Activated CD4-positive, alpha-beta T cell treated with anti-CD3 and anti-CD28 coated beads, Interleukin-2, Interleukin-4, amounts not matched to agents 100 ng/mL and 50 ng/mL, durations not matched to agents 16 hours and 8 hours (primary cell): ENCODE measurements around the gene ELMO1.

Source experiments
- DNase-seq: peaks from one replicate; pipeline ENCODE4 v3.0.0-alpha.2; 2020; ENCODE audit warnings: low spot score

The ELMO1 gene

DNA sequence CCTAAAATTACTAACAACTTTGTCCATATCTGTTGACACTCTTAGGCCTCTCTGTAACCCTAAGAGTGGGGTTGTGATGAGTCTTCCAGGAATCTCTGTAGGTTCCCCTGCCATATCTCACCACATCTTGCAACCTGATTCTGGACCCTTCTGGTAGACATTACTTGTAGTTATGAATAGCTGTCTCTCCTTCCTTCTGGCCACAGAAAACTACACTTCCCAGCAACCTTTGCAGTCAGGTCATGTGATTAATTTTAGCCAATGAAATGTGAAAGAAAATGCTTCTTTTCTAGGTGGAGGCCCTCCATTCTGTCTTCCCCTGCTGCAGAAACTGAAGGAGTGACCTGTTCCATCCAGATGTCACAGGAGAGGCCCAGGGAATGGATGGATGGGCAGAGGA, 576.8 kb downstream of the ELMO1 start:
- DNase-seq = peak; percentile 42

DNA sequence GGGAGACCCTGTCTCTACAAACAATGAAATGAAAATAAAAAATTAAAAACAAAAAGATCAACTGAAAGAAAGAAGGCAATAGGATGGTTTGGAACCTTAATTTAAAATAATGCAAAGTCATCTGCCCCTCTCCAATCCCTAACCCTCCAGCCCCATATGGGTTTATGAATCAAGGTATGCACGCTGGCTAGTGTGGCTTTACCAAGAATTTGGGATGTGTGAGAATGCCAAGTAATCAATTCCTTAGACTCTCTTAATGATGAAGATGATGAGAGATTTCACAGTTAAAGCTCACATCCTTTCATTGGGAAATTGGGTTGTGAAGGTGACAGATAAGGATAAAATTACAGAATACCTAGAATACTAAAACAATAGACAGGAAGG, 577.3 kb downstream of the ELMO1 start:
- DNase-seq = no peak

DNA sequence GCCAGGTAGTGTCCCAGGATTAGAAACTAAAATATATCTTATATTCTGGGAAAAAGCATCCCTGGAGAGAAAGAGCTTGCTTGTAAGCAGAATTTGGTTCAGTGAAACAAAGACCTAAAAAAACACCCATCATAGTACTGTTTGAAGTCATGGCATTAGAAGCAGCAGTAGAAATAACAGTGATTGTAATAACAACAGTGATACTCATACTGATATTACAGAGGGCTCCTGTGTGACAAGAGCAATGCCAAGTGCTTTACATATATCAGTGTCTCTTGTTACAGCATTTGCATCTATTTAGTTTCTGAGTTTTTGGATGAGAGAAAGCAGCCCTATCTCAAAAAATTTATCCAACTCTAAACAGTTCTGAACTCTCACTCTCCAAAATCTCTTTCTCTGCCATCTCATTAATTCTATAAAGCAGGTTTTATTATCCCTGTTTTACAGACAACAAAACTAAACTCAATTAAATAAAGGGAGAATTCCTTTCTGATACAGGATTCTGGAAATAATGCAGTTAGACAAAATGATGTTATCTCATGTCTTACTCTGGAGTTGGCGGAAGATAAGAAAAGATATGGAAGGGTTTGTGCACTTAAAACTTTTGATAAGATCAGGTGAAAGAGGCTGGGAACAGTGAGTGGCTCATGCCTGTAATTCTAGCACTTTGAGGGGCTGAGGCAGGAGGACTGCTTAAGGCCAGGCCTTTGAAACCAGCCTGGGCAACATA, 577.9 kb downstream of the ELMO1 start:
- no peak for DNase-seq

DNA sequence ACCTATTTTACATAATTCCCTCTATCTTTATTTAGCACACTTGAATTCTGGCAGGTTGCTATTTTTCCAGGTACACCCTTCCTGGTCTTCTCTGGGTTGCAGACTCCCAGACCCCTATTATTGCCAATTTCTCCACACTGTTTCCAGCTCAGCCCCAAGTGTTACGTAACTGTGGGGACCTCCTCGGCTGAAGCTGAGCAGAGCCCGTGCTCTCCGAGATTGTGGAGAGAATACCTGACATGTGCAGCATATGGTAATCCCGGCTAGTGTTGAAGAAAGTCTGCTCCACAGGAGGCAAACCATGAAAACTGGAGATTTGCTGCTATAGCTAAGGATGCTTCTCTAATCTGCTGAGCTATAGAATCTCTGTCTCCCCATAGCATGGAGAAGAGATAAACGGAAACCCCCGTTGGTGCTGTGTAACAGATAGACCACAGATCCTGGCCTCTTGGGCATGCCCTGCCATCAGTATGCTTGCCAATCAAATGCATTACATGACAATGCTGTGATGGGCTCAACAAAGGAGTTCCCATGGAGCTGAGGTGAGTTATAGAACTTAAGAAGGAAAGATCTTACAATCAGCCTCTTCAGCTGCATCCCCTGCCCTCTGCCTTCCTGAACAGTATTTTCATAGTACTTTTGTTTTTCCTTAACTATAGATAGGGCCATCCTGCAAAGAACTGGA, 579.8 kb downstream of the ELMO1 start:
- no peak for DNase-seq

DNA sequence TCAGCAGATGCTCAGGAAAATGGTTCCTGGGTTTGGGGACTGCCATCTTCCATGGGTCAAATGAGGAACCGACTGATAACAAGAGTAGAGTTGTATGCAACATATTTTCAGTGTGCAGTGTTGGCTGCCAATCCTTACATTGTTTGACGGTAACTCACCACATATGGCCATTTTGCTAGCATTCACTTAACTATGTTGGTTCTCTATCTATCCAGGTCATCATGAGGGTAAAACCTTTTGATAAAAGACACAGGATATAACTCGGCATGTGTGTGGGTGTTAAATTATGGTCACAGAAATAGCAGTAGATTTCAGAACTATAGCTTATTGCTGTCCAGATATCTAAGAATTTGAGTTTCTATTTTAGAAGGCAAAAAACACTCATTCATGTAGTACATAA, 583.6 kb downstream of the ELMO1 start:
- DNase-seq = no peak

DNA sequence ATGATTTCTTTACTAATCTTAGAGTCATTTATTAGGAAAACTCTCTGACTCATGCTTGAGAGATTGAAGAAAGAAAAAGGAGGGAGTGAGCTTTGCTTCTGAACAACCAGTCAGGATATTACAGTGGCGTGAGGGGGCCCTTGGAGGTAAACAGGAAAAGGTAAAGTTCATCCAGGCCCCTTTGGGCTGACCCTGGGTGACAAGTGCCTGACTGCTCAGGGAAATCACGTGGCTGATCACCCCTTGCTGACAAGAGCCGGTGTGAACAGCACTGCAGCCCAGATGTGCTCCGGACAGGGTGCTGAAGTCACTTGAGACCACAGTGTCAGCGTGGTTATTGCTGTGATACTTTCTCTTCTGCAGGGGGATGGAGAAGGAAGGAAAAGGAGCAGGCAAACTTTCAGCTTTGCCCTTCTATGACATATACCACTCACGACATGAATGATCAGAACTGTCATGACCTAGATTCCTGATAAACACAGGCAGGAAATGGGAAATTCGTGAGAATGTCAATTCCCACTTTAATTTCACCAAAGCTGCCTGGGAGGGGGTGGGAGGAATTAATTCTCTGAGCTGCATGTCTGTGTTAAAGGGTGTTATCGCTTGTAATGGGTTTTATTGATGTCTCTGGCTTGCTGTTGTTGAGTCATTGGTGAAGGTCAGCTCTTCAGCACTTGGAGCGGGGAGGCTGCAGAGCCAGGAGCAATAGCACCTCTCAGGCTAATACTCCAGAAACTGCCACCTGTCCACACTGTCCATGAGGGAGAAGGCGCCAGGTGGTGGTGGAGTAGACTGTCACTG, 584.6 kb downstream of the ELMO1 start:
- no peak for DNase-seq

DNA sequence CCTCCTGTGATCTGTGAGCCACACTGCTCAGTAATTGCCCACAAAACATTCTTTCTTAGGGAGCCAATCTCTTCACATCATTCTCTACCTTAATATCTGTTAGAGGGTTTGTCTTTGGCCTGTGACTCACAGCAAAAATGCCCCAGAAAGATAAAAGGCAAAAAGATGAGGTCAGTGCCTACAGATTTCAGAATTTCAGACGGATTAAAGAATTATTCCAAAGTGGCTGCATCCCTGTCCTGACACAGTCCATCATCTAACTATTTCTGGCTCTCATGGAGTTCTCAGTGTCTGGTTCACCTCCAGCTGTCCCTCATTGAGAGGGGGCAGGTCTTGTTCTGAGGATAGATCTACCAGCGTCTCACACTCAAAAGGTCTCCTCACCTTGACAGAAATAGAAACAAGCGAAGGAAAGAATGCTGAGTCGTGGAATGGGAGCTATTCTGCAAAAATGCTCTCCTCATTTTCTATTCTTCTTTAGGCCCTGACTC, 585.8 kb downstream of the ELMO1 start:
- DNase-seq = no peak

DNA sequence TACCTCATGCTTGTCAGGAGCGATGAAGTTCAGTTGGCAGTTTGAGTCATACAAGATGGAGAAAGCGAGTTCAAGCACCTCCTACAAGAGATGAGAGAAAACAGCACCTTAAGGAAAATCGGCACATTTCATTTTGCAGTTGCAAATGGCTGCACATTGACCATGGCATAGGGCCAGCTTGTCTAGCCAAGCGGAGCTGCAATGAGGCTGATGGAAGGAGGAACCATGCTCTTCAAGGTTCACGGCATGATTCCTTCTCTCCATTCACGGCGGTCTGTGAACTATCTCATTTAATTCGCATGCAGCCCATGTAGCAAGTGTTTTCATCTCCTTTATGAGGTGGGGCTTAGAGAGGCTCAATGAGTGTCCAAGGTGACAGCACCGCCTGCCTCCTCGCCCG, 587.0 kb downstream of the ELMO1 start:
- no peak for DNase-seq

DNA sequence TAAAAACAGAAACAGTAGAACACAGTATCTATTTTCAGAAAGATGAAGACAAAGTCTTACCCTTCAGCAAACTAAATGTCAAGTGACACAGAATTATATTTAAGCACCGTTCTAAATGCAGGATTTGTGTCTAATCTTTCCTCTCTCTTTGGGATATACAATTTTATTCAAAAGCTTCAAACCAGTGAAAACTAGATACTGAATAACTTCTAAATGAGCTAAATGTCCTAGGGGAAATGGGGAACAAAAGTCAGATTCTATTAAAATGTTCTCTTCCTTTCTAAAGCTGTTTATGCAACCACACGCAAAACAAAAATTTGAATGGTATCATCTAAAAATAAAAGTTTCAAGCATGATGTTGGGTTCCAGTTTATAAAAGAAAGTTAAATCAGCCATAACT, 588.0 kb downstream of the ELMO1 start:
- no peak for DNase-seq

DNA sequence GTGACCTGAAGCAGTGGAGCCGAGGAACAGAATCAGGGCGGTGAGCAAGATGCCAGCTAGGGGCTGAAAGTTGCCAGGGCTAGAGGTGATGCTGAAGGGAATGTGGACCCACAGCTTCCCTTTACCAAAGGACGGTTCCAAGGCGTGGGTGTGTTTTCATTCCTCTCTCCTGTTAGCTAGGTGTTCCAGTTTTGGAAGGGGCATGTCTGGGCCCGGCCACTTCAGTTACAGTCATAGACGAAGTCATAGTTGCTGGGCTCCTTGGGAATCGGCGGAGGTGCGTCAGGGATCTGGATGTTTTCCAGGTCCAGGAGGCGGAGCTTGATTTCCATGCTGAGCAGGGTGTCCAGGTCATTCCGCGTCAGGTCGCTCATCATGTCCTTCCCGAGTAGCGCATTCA, 593.3 kb downstream of the ELMO1 start:
- no peak for DNase-seq

DNA sequence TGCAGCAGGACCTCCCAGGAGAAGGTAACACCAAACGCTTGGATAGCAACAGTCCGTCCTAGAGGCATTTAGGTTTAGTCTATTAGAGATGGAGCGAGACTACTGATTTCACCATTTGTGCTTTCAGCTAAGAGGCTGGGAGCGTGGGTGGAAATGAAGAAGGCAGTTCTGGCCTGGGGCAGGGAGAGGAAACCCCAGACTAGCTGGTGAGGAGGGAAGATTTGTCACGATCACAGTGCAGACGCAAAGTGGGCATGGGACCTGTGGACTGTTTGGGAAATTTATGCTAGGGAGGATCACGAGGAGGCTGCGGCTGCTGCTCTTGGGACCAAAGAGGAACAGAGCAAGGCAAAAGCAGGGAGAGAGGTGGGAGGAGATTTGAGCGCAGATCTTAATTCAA, 594.0 kb downstream of the ELMO1 start:
- DNase-seq = no peak

DNA sequence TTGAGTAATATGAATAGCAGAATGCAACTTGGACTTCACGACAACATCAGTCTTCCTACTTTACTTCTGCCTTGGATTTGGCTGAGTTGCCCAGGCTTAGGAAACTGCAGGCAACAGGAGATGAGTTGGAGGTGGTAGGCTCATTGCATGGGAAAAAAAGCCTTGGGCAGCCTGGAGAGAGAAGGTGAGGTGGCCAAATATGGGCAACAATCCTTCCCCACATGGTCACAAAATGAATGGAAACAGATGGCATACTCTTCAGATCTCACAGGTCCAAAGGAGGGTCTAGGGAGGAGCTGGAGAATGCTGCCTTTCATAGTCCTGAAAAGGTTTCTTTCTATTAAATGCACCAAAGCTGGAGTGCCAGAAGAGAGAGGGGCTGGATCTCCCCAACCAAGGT, 595.7 kb downstream of the ELMO1 start:
- no peak for DNase-seq

DNA sequence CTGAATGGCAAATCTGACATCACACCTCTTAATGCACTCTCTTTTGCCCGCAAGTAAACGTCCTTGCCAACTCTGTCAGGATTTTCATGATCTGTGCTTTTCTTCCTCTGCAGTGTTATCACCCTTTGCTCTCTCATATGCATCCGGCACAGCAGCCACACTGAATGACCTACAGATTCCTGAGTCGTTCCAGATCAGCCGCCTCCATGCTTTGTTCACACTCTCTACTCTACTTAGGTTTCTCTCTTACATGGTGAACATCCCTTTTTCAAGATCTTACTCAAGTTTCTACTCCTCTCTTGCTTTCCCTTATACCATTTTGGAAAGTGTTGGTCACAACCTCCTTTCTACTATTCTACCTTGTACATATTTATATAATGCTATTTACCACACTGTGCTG, 596.6 kb downstream of the ELMO1 start:
- no peak for DNase-seq

DNA sequence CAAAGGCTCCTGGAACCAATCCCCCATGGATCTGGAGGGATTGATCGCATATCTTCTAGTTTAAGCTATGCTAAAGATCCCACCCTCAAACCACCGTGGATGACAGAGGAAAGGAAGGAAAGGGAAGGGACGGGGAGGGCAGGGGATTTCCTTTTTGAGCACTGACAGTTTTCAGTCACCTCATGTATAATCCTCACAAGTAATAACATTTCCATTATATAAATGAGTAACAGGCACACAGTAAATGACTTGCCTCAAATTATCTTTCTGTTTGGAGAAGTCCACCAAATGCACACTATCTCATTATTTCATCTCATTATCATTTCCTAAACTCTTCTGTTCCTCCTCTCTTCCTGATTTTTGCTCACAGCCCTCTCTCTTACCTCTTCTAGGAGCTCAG, 597.3 kb downstream of the ELMO1 start:
- DNase-seq = no peak

DNA sequence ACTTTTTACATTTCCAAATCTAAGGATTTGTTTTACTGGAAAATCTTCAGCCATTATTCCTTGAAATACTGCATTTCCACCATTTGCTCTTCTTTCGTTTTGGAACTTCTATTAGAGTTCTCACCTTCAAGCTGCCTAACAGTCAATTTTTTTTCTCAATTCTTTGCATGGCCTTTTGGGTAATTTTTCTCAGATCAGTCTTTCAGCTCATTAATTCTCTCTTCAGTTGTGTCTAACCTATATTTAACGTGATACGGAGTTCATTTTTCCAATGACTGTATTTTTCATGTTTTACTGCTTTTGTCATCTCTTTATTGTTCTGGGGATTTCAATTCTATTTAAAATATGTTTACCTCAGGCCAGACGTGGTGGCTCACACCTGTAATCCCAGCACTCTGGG, 600.7 kb downstream of the ELMO1 start:
- DNase-seq = no peak

DNA sequence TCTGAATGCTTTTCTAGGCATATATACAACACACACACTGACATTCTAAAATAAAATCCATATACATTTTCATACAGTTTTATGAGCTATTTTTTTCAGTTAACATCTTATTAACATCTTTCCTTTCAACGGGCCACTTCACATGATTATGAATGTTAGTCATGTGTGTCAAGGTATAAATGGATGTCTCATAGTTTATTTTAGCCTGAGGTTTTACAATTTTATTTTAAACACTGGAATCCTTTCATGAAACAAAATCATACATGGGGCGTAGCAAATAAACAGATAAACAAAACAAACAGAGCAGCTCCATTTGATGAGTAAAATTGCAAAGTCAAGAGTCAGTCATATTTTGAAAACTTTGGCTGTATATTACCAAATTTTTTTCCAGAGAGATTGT, 604.3 kb downstream of the ELMO1 start:
- no peak for DNase-seq

DNA sequence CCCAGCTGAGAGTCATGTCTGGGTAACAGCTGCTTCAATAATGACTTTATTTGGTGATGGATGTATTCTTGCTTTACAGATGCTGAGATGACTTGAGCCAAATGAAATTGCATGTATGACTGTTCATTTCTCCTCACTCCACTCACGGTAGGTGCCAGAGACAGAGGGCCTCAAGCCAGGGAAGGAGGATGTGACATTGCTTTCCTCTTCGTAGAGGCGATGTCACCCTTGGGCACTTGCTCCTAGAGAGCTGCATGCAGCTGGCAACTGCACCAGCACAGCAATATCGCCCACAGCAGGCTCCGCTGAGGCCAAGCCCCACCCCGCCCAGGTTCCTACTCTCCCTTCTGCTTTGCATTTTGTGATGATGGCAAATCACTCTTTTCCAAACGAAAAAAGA, 607.8 kb downstream of the ELMO1 start:
- no peak for DNase-seq

DNA sequence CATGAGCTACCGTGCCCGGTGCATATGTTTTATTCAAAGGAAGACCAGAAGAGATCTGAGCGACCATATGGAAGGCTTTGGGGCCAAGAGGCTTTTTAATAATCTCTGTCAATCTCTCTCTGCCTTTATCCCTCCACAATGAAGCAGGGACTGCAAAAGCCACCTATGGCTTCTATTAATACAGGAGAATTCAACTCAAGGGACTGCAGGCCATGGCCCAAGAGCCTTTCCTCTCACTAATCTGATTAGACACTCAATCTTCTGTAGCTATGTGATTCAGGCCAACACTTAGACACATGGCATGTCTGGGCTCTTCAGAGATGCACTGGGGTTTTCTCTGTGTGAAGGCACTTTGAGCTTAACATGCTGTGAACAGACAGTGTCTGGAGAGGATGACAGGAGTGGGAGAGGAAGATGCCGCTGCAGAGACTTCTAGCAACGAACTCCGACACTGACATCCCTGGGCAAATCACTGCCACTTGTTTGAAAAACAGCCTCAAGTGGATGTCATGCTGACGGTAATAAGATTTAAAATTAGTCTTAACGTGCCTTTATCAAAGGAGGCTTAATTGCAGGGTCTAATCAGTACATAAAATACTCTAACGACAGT, 609.9 kb downstream of the ELMO1 start:
- DNase-seq = no peak

DNA sequence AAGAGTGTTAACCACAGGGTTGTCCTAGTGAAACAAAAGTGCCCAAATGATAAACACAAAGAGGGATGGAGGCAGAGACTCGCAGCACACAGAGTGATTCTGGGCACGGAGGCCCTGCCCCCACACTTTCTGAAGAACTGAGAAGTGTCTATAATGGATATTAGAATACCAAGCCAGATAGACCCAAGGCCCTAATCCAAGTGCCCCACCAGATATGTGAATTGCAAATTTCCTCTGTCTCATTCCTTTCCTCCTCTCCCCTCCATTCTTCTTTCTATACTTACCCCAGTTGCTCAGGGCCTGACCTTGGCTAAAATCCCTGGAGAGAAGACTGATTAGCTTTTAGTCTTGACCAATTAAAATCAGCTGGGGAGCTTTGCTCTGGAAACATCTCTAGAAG, 617.6 kb downstream of the ELMO1 start:
- DNase-seq = no peak

DNA sequence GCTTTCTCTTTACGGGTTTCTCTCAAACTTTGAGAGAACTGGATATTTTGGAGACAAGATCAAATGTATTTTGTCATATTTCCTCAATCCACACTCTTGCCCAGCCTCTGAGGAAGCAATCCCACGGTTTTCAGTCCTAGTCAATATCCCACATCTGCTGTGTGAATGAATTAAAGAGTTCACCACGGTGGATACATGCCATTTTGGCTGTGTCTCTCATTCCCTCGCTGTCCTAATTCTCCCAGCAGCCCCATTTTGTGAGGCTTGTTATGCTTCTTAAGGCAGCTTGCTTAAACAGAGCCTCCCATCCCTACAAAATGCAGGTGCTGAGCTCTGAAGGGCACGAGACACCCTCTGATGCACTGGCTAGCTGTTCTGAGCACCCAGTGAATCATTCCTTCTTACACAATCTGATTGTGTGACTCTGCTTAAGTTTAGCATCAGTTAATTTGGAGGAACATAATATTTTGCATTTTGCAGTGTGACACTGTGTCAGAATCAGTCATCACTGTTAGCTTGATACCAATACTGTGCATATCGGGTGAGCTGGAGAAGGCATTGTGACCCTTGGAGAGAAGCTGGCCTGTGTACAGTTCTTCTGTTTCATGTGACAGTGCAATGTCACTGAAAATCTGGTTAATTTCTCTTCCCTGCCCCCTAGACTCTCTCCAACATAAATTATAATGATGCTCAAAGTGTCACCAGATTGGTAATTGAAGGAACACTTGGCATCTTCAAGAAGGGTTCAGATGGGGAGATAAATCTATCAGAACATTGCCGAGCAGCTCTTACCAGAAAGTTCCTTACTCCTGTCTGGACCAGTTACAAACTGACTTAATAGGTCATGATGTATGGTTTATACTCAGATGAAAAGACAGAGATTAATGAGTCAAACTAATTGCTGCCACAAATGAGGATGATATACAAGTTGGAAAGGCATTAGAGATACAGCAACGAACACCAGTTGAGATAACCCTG, 620.6 kb downstream of the ELMO1 start:
- DNase-seq = no peak

DNA sequence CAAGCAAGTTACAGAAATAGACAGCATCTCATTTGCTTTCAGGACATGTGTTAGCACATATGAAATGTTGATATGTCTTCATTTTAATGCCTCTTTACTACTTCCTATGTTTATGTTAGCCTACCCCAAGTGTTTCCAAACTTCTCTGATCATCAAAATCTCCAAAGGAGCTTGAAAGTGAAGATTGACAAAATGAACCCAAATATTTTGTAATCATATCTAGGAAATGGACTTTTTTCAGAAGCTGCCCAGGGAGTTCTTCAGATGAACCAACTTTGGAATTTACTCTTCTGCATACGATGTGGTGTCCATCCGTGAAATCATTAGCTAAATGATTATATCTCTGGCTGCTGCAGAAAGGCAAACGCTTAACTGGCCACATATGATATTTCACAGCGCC, 623.2 kb downstream of the ELMO1 start:
- no peak for DNase-seq
